Common myeloid progenitor, CD34-positive (primary cell): ENCODE results near the gene SQSTM1.

Source experiments
- CTCF ChIA-PET: fragments of 350-600 bp; sonication (Branson Sonifier 250); formaldehyde crosslinking; loops from one replicate; lab custom pipeline; 2021; ENCODE audit warnings: antibody characterized with exemption; lab: Charles Lee
- POLR2A ChIA-PET: fragments of 350-600 bp; sonication (Branson Sonifier 250); formaldehyde crosslinking; loops from one replicate; lab custom pipeline; 2021; ENCODE audit warnings: antibody characterized with exemption; lab: Charles Lee
- DNase-seq, 3 donors: peaks; one replicate each; pipeline versions ENCODE4 v3.0.0 to v3.0.0-alpha.2; 2013
- H3K27ac ChIP-seq, 2 experiments: 1 replicate in 1 of 2; 2 replicates in 1 of 2; pipeline ENCODE4 v1.7.0; 2013; ENCODE audit warnings: inconsistent platforms in 2 of 2, low read length in 2 of 2, mild to moderate bottlenecking in 2 of 2, low read depth in 1 of 2, moderate library complexity in 1 of 2; ENCODE audit not compliant: severe bottlenecking in 2 of 2, insufficient read depth in 1 of 2, poor library complexity in 1 of 2
- H3K27me3 ChIP-seq, 5 experiments: replicated peaks in 2 of 5; 1 replicate in 3 of 5; 2 replicates in 2 of 5; pipeline versions ENCODE4 v1.6.1 to v1.7.0; 2013; ENCODE audit warnings: low read length in 4 of 5, mild to moderate bottlenecking in 2 of 5, moderate library complexity in 2 of 5, inconsistent platforms in 1 of 5; ENCODE audit not compliant: insufficient read depth in 5 of 5, control insufficient read depth in 4 of 5
- H3K36me3 ChIP-seq, 4 experiments: 1 replicate in 2 of 4; 2 replicates in 2 of 4; pipeline versions ENCODE4 v1.6.1 to v1.7.0; 2013; ENCODE audit warnings: low read length in 3 of 4, control low read depth in 1 of 4, mild to moderate bottlenecking in 1 of 4; ENCODE audit not compliant: control insufficient read depth in 4 of 4, insufficient read depth in 4 of 4
- H3K4me1 ChIP-seq, 4 experiments: 1 replicate in 3 of 4; 2 replicates in 1 of 4; pipeline versions ENCODE4 v1.6.1 to v1.7.1; 2013; ENCODE audit warnings: low read length in 3 of 4, mild to moderate bottlenecking in 3 of 4, control low read depth in 1 of 4, inconsistent platforms in 1 of 4, moderate library complexity in 1 of 4; ENCODE audit not compliant: control insufficient read depth in 4 of 4, insufficient read depth in 4 of 4; ENCODE audit errors: control extremely low read depth in 1 of 4
- H3K4me3 ChIP-seq, 7 experiments: 1 replicate in 4 of 7; 2 replicates in 3 of 7; pipeline versions ENCODE4 v1.5.1 to v1.7.0; 2013; ENCODE audit warnings: mild to moderate bottlenecking in 7 of 7, low read length in 6 of 7, moderate library complexity in 6 of 7, inconsistent platforms in 2 of 7, low read depth in 2 of 7, control low read depth in 1 of 7; ENCODE audit not compliant: insufficient read depth in 4 of 7, control insufficient read depth in 1 of 7; ENCODE audit errors: extremely low read depth in 1 of 7
- H3K9me3 ChIP-seq, 5 experiments: 1 replicate in 4 of 5; 2 replicates in 1 of 5; pipeline versions ENCODE4 v1.6.1 to v1.7.1; 2013; ENCODE audit warnings: low read length in 4 of 5, mild to moderate bottlenecking in 2 of 5, inconsistent platforms in 1 of 5, low read depth in 1 of 5, moderate library complexity in 1 of 5; ENCODE audit not compliant: control insufficient read depth in 4 of 5, insufficient read depth in 2 of 5; ENCODE audit errors: control extremely low read depth in 1 of 5
- WGBS: methylation state at CpG from one replicate; pipeline ENCODE4 v1.1.5; 2013; ENCODE audit not compliant: insufficient coverage; 5-methylcytosine and 5-hydroxymethylcytosine counted together

SQSTM1 gene

DNA sequence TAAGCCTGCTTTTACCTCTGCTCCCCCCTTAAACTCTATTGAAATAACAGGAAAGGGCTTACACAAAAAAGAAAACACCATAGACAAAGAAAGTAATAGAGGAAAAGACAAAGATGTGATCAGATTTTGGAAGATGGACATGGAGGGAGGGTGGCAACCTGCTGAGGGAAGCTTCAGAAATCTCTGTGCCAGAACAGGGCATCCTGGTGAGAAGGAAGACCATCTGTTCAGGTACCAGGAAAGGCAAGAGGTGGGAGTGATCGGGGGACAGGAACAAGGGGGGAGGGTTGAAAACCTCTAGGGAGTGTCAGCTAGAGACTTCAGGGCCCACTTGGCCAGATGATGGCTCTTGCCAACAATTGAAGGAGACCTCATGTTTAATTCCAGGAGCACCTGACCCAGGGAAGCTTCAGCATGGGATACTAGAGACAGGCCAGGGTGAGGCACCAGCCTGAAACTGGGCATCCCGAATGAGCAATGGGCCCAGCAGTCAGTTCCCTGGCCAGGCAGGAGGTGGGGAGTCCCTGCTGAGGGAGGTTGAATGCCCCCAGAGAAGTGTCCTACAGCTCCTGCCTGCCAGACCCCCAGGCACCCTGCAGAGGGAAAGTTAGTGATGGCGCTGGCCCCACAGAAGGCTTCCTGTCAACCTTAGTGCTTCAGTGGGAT is 8.2 kb downstream of the SQSTM1 start:
- Histone ChIP-seq H3K27me3 (no peaks in the 10 kb centered on the region), H3K9me3 (no peaks in the 10 kb centered on the region), H3K36me3 (peaks cover 34 to 87% (median 72%) of the 10 kb centered on the region in 4 experiments), H3K27ac (no peak overlapping the region), H3K4me1 (peaks cover 0 to 14% (median 5%) of the 10 kb centered on the region in 4 experiments), H3K4me3 (no peak overlapping the region)
- DNase-seq = no peak
- WGBS = 100% methylated on average over 2 of the region's 3 CpGs
- CTCF ChIA-PET = interaction anchor here (0.9 to 14.0 kb wide), 4 partner anchors 27 to 35 kb away, joined by 3 to 124 read pairs (median 3); partner anchors contain the start of gene LTC4S
- POLR2A ChIA-PET = interaction anchor here (0.6 to 1.0 kb wide), 3 partner anchors 9 to 358 kb away, joined by 3 read pairs; no protein-coding TSS in a partner anchor

DNA sequence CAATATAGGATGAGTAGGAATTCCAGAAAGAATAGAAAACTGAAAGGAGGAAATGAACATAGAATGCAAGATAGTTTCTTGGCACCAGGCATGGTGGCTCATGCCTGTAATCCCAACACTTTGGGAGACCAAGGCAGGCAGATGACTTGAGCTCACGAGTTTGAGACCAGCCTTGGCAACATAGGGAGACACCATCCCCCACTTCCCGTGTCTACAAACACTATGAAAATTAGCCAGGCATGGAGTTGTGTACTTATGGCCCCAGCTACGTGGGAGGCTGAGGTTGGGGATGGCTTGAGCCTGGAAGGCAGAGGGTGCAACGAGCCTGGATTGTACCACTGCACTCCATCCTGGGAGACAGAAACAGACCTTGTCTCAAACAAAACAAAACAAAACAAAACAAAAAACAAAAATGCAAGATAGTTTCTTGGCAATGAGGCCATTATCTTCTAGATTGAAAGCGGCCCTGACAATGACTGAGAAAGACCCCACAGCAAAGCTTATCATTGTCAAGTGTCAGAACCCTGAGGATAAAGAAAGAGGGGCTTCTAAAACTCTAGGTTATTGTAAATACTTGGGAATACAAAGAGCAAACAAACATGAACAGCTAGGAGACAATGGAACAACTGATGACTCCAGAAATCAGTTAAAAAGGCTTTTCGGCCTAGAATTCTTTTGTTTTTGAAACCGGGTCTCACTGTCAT is 9.2 kb downstream of the SQSTM1 start:
- no peaks in the 10 kb centered on the region for H3K9me3 ChIP-seq
- CTCF ChIA-PET = interaction anchor here (1.5 to 14.0 kb wide), 2 partner anchors 28 to 36 kb away, joined by 3 to 124 read pairs; partner anchors contain the start of gene LTC4S

DNA sequence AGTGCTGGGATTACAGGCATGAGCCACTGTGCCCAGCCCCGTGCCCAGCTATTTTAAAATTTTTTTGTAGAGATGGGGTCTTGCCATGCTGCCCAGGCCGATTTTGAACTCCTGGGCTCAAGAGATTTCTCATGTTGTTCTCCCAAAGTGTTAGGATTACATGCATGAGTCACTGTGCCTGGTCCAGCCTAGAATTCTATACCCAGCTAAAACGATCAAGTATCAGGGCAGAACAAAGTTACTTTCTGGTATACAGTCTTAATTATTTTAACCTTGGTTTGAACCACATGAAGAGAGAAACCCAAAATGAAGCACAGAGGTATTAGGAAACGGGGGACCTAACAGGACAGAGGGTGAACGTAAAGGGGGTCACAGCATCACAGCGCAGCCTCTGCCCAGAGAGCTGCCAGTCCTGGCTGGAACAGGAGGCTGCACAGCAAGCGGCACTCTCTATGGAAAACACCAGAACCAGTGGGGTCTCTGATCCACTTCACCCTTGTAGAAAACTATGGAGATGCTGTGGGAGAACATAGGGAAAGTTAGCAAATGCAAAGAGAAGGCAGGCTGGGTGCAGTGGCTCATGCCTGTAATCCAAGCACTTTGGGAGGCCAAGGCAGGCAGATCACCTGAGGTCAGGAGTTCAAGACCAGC is 10.2 kb downstream of the SQSTM1 start:
- DNase-seq = no peak
- H3K4me1 ChIP-seq = peaks cover 0 to 14% (median 5%) of the 10 kb centered on the region in 4 experiments
- no peak overlapping the region for H3K27ac ChIP-seq
- WGBS = 99% methylated on average over 7 of the region's 7 CpGs
- H3K36me3 ChIP-seq = peaks cover 23 to 77% (median 54%) of the 10 kb centered on the region in 4 experiments
- POLR2A ChIA-PET = interaction anchor here (0.6 to 2.1 kb wide), 4 partner anchors 9 to 240 kb away, joined by 3 to 7 read pairs (median 3); no protein-coding TSS in a partner anchor
- CTCF ChIA-PET = interaction anchor here (1.0 to 14.0 kb wide), 4 partner anchors 9 to 67 kb away, joined by 3 to 124 read pairs (median 5); partner anchors contain the start of gene LTC4S
- H3K9me3 ChIP-seq = no peaks in the 10 kb centered on the region
- H3K27me3 ChIP-seq = no peaks in the 10 kb centered on the region
- no peak overlapping the region for H3K4me3 ChIP-seq

More for the DNA sequence above, 9.2 kb downstream of the SQSTM1 start:
- POLR2A ChIA-PET = interaction anchor here (0.6 to 1.0 kb wide), 2 partner anchors 14 to 26 kb away, joined by 3 read pairs; no protein-coding TSS in a partner anchor
- peaks cover 0 to 14% (median 5%) of the 10 kb centered on the region in 4 experiments for H3K4me1 ChIP-seq
- peaks cover 32 to 80% (median 64%) of the 10 kb centered on the region in 4 experiments for H3K36me3 ChIP-seq
- H3K27me3 ChIP-seq = no peaks in the 10 kb centered on the region
- WGBS = 98% methylated on average over 4 of the region's 7 CpGs
- DNase-seq = no peak
- H3K27ac ChIP-seq = no peak overlapping the region
- H3K4me3 ChIP-seq = no peak overlapping the region

DNA sequence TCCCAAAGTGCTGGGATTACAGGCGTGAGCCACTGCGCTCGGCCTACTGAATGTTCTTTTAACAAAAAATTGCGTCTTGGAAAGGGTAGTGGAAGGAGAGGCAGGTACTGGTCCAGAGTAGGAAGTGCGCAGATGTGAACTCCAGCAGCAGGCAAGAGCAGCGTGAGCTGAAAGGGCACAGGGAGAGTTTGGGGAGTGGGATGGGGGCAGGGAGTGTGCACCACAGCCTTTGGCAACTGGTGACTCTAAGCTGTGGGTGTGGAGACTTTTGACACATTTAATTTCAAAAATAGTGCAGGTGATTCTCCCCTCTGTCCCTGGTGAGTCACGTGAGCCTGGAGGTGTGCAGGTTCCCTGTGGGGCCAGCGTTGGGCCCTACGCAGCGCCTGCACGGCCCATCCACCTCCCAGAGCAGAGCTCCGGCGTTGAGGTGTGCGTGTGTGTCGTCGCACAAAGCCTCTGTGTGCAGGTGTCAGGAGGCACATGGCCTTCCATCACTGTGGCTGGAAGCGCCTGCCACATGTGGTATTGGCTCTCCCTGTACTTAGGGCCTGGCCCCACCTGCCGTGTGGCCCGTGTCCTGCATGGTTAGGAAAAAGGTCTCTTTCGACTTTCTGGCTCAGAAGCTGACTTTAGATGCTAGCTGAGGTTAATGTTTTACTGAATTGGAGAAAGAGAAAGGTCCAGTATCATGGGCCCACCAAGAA is 11.5 kb downstream of the SQSTM1 start:
- no peak overlapping the region for H3K4me3 ChIP-seq
- no peaks in the 10 kb centered on the region for H3K27me3 ChIP-seq
- H3K27ac ChIP-seq = no peak overlapping the region
- WGBS = 98% methylated on average over 17 of the region's 20 CpGs
- H3K9me3 ChIP-seq = no peaks in the 10 kb centered on the region
- ChIA-PET CTCF (interaction anchor here (0.8 to 14.0 kb wide), 8 partner anchors 10 to 82 kb away, joined by 3 to 124 read pairs (median 4); partner anchors contain the start of genes LTC4S and SQSTM1), POLR2A (interaction anchor here (0.7 to 2.1 kb wide), 4 partner anchors 10 to 31 kb away, joined by 3 to 7 read pairs (median 3); partner anchors contain the start of gene MRNIP)
- peaks cover 21 to 77% (median 60%) of the 10 kb centered on the region in 4 experiments for H3K36me3 ChIP-seq
- H3K4me1 ChIP-seq = peaks cover 0 to 8% (median 6%) of the 10 kb centered on the region in 4 experiments
- DNase-seq = no peak

DNA sequence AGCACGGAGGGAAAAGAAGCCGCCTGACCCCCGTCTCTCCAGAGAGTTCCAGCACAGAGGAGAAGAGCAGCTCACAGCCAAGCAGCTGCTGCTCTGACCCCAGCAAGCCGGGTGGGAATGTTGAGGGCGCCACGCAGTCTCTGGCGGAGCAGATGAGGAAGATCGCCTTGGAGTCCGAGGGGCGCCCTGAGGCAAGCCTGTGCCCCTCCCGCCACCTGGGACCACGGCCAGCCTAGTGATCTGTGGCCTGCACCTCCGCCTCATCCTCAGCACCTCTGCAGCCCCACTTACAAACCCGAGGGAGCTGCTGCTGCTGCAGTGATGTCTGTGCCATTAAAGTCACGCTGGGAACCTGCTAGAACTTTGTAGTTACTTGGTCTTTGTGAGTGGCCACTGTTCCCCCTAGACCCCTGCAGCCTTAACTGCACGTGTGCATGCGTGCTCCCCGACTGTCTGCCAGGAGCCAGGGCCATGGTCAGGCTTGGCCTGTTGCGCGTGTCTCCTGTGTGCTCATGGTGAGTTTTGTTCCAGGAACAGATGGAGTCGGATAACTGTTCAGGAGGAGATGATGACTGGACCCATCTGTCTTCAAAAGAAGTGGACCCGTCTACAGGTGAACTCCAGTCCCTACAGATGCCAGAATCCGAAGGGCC is 12.5 kb downstream of the SQSTM1 start:
- WGBS = 96% methylated on average over 23 of the region's 23 CpGs
- Histone ChIP-seq H3K27me3 (no peaks in the 10 kb centered on the region), H3K9me3 (no peaks in the 10 kb centered on the region), H3K36me3 (peaks cover 21 to 87% (median 67%) of the 10 kb centered on the region in 4 experiments), H3K4me1 (peaks cover 0 to 2% (median 0%) of the 10 kb centered on the region in 4 experiments), H3K27ac (no peak overlapping the region), H3K4me3 (no peak overlapping the region)
- ChIA-PET CTCF (interaction anchor here (0.5 to 14.0 kb wide), 10 partner anchors 11 to 257 kb away, joined by 3 to 124 read pairs (median 3); partner anchors contain the start of gene LTC4S), POLR2A (interaction anchor here (0.7 to 2.1 kb wide), 3 partner anchors 11 to 32 kb away, joined by 3 to 7 read pairs (median 3); partner anchors contain the start of gene MRNIP)
- no peak for DNase-seq
